ENCODE measurements around the gene GPRC5B. TPM values are rescaled to one million over a fixed set of nuclear protein-coding genes. Genes with fewer than 3 reads are reported as not detected.
A peak's percentile ranks its signal among the peaks of the same experiment; 100 is the strongest.

GPRC5B gene
- total RNA-seq, 1 experiment from 2014 or later = 137 TPM

- Histone ChIP-seq H3K4me1 (ENCODE audit: insufficient read depth, low read length) (no peaks in the 10 kb centered on the region), H2BK15ac (ENCODE audit: low read depth, low read length) (no peak overlapping the region), H4K8ac (replicated peaks; ENCODE audit: insufficient read length, low read depth, low read length) (no peak overlapping the region), H3K79me1 (ENCODE audit: insufficient read depth, low read depth, low read length, poor library complexity, severe bottlenecking) (no peaks in the 10 kb centered on the region), H3K23me2 (ENCODE audit: insufficient read length, low read depth, low read length, poor library complexity, severe bottlenecking) (no peaks in the 10 kb centered on the region), H2BK120ac (ENCODE audit: low read depth, low read length, poor library complexity, severe bottlenecking) (no peak overlapping the region), H2BK12ac (ENCODE audit: insufficient read length, low read depth, low read length) (no peak overlapping the region), H4K20me1 (ENCODE audit: control insufficient read depth, insufficient read depth, insufficient read length) (no peaks in the 10 kb centered on the region), H3K79me2 (ENCODE audit: insufficient read depth, low read length) (no peaks in the 10 kb centered on the region), H3K27me3 (ENCODE audit: insufficient read depth, low read length) (no peaks in the 10 kb centered on the region), H2AK5ac (ENCODE audit: insufficient read length, low read length) (no peak overlapping the region), H3K23ac (ENCODE audit: insufficient read length, low read depth, low read length) (no peak overlapping the region), H3K56ac (ENCODE audit: insufficient read length, low read depth, low read length) (no peak overlapping the region), H3K18ac (ENCODE audit: insufficient read length, low read depth, low read length) (no peak overlapping the region), H3K14ac (ENCODE audit: insufficient read depth, low read length) (no peak overlapping the region), H3K4me2 (ENCODE audit: insufficient read depth, insufficient read length, low read length) (no peak overlapping the region), H2BK20ac (ENCODE audit: low read depth, low read length, poor library complexity, severe bottlenecking) (no peak overlapping the region), H2BK5ac (ENCODE audit: insufficient read length, low read length) (no peak overlapping the region), H3K27ac (ENCODE audit: insufficient read length, low read depth, low read length) (no peak overlapping the region), H3K9me3 (ENCODE audit: control insufficient read depth, low read depth, low read length) (no peaks in the 10 kb centered on the region), H2AFZ (ENCODE audit: low read length) (no peak overlapping the region), H4K5ac (ENCODE audit: insufficient read length, low read depth, low read length) (no peak overlapping the region), H4K91ac (ENCODE audit: insufficient read length, low read depth, low read length) (no peak overlapping the region), H3T11ph (ENCODE audit: low read length) (no peak overlapping the region), H3K9ac (ENCODE audit: extremely low read depth, insufficient read length, low read length) (no peak overlapping the region), H3K4ac (ENCODE audit: low read depth, low read length) (no peak overlapping the region)
- peaks cover 2 to 4% of the 10 kb centered on the region in 2 experiments; a peak in 3 of 5 replicates for H3K9me3 Mint-ChIP-seq
- peak overlapping the region in 1 of 3 experiments; percentile 41; a peak in 2 of 7 replicates for H3K27ac Mint-ChIP-seq
- peaks cover 0 to 2% (median 0%) of the 10 kb centered on the region in 3 experiments; a peak in 1 of 7 replicates for H3K36me3 Mint-ChIP-seq (ENCODE audit: insufficient read depth in 1 of 3, low read depth in 3 of 3)
- H3K27me3 Mint-ChIP-seq (ENCODE audit: low read depth) = no peaks in the 10 kb centered on the region; the same call in 1 of the 2 replicates
- no peak overlapping the region for H3K4me3 Mint-ChIP-seq
- DNase-seq = no peak
- H3K4me1 Mint-ChIP-seq = peaks cover 1% of the 10 kb centered on the region in 2 experiments; a peak in 3 of 4 replicates
- WGBS (ENCODE audit: extremely low coverage, insufficient read length, low lambda C conversion rate) = no CpG with 5 or more reads among the region's 12 CpGs
- no peak for TF ChIP-seq CTCF (conservative IDR thresholded peaks at IDR 0.05)
Observed at GRCh38 chr16:19892902-19893301, 8.3 kb upstream of the GPRC5B start.

Data from H9 (cell line).